Left kidney (tissue), 2 donors: ENCODE data around the gene ODF4. TPM values are rescaled to one million over a fixed set of nuclear protein-coding genes. Genes with fewer than 3 reads are reported as not detected.
"Not testable (repeated sequence)": the region's sequence is repeated elsewhere in the genome, so short reads cannot be mapped to it uniquely, and the experiment has no call there.

Experiments
- DNase-seq: peaks from one replicate; pipeline ENCODE4 v3.0.0-alpha.2; 2013
- polyA plus RNA-seq: library from polyadenylated mRNA; unstranded; fragments of 120-200 nt; gene quantifications from one replicate; pipeline ENCODE4 v1.2.1, GENCODE V29; 2013; ENCODE audit not compliant: insufficient read length

The ODF4 gene
- polyA plus RNA-seq, 1 donor, result not detected

DNA sequence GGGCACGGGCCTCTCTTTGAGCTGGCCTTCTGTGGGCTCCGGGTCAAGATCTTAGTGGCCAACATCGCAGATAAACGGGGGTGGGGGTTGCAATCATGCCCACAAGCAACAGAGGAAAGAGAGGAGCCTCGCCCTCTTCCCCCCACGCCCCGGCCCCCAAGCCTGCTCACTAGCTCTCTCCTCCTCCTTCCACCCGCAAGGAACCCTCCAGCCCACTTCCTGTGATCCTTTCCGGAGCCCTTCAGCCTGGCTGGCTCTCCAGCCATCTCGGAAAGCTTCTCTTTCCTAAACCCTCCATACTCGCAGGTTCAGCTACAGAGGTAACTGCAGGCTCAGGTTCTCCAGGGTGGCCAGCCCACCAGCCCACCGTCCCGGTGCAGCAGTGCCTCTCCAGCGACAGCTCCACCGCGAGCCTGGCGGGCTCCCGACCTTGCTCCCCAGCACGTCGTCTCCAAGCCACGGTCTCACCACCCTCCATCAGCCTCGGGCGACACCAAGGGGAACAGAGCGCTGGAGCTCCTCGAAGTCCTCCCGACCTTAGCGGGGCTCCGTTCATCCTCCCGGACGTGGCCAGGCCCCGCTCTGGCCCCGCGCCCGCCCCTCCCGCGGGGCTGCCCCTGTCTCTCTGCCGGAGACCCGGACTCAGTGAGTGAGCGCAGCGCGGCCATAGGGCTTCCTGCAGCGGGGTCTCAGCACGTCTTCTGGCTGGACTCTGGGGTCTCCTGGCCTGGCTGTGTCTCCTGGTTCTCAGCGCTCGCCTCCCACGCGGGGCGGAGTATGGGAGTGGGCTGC is 12.9 kb upstream of the ODF4 start:
- peak; percentile 48 for DNase-seq

DNA sequence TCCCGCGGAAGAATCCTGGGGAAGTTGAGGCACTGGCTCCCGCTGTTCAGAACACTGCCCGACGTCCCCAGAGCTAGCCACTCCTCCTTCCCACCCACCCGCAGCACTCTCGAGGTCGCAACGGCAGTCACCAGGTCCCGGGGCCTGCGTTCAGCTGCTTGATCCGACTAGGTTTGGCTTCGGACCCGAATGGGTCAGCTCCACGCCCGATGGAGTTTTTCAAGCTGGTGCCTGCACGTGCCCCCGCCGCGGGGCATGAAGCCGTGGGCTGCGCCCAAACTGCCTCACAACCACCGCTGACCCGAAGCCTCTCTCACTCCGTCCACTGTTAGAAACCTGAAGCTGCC is 12.4 kb upstream of the ODF4 start:
- no peak for DNase-seq

DNA sequence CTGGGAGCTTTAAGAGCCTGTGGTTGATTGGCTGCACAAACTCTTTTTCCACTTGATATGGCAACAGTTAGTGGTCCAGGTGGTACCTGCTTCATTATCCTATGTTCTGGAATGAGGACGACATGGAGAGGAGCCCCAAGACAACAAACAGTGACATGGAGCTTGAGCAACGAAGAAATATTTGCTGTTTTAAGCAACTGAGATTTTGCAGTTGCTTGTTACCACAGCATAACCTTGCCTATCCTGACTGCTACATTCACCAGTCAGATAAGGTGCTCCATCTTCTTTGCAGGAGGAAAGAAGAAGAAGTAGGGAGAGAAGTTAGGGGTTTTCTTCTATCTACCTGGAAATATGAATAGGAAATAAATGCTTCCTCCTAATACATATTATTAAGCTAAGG is 7.5 kb upstream of the ODF4 start:
- DNase-seq, result no peak

DNA sequence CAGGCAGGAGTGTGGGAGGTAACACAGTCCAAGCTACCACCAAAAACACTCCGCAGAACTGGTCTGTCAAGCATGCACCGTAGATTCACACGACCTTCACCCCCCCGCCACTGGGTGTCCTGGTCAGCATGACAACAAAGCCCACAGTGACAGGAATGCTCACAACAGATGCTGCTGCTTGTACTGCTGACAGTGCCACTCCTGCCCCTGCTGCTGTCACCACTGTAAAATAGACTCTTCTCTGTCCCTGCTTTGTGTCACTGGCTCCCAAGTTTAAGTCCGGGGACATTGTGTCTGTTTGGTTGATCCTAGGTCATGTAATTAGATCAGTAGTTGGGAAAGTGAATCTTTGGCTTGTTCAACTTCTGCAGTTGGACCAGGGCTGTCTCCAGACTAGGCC is 7.0 kb upstream of the ODF4 start:
- peak; percentile 50 for DNase-seq

DNA sequence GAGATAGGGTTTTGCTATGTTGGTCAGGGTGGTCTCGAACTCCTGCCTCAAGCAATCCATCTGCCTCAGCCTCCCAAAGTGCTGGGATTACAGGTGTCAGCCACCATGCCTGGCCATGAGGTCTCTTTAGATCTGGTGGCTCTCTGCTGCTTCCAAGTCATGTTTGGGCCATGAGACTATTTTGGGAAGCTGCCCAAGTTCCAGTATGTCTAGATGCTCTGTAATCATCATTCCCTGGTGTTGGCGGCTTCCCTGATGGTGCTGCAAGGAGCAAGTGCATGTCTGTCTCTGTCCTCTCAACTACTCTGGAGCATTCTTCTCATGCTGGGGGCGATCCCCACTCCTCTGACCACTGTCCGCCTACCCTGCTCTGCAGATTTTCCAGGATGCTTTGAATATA is 6.4 kb upstream of the ODF4 start:
- DNase-seq, result no peak

DNA sequence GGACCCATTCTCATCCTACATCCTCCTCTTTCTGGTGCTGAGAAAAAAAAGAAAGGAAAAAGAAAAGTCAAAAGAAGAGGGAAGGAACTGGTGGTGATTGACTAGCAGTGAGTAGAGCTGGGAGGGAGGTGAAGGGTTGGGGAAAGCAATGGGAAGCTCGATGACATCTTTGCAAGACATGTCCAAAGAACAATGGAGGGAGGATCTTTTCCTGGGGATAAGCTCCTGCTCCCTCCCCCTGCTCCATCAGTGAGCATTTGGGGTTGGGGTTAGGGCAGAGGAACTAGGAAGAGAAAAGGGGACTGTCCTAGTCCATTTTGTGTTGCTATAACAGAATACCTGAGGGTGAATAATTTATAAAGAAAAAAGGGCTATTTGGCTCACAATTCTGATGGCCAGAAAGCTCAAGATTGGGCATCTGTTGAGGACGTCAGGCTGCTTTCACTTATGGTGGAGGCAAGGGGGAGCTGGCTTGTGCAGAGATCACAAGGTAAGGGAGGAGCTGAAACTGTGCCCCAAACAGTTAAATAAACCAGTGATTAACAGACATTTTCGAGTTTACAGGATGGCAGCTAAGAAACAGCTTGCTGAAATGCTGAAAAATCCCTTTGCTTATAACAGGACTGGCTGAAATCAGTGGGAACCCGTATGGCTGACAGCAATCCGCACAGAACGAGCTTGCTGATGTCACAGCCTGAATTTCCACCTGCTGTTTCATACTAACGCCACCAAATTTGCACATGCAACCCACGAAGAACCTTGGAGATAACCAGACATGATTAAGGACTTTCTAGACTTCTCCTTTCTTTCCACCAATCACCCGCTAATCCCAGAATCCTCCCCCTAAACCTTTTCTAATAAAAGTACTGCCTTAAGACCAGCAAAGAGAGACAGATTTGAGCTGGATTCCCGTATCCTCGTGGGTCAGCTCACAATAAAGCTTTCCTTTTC is 1.6 kb upstream of the ODF4 start:
- DNase-seq, result no peak

DNA sequence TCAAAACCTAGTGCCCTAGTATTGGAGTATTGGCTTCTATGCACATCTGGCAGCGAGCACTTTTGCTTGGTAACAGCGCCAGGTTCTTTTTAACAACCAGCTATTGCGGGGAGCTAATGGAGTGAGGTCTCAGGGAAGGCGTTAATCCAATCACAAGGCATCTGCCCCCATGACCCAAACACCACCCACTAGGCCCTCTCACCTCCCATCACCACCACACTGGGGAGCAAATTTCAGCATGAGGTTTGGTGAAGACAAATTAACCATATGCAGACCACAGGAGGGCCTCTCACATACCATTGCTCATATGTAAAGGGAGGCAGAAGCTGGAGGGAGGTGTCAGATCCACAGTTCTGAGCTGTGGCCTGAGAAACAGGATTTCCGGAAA is 893 bp upstream of the ODF4 start:
- no peak for DNase-seq

DNA sequence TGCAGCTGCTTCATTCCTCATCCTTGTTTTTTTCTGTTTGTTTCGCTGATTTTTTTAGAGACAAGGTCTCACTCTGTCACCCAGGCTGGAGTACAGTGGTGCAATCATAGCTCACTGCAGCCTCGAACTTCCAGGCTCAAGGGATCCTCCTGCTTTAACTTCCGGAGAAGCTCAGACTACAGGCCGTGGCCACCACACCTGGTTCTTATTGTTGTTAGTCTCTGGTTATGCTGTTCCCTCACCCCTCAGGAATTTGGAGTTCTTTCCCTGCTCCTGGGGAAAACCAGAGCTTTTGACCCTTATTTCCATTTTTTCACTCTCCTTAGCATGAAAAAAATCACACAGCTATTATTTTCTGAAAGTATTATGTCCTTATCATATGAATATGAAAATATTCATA is 1.8 kb downstream of the ODF4 start:
- DNase-seq, result no peak

DNA sequence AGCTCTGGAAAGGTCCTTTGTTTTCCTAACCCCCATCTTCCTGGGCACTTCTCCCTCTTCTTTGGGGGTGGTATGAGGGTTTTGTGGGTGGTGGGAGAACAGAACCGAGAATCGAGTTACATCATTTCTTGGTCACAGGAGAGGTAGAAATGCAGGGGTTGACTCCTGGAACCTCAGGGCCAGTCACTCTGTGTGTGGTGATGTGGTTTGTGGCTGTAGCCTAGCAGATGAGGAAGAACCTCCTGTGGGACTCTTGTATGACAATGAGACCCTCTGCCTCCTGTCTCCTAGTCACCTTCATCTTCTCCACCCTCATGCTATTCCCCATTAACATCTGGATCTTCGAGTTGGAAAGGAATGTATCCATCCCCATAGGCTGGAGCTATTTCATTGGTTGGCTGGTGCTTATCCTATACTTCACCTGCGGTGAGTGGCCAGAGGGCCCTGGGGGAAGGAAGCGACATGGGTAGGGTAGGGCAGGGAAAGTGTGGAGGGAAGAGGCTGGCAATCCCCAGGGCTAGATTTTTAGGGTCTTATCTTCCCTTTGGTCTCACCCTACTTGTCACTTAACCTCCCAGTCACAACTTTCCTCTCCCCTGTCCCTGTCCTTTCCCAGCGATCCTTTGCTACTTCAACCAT is 5.5 kb downstream of the ODF4 start:
- no peak for DNase-seq

DNA sequence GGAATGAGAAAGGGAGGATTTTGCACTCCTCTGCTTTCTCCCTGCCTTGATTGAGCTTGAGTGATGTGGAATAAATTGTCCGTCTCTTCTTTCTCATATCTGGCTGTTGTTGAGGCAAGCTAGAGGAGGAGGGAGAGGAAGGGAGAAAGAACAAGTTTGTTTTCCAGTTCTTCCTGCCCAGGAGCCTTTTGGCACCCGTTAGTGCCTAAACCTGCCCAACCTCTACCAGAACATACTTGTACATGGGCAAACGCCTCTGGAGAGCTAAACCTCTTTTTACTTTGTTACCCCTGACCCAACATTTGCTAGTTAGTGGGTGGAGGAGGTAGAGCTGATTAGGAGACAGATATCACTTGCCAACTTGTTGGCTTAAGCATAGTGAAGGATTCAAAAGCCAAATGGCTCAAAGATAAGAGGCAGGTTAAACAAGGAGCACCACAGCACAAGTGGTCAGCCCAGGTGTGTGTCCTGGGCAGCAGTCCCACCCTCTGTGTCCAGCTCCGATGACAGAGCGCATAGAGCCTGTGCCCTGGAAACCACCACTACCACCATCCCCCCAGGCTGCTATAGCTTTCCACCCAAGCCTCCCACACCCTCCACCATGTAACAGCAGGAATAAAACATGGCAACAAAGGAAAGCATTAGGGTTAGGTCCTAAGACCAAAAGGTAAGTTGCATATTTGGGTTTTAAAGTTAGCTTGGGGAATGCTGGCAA is 6.5 kb downstream of the ODF4 start:
- DNase-seq, result no peak

DNA sequence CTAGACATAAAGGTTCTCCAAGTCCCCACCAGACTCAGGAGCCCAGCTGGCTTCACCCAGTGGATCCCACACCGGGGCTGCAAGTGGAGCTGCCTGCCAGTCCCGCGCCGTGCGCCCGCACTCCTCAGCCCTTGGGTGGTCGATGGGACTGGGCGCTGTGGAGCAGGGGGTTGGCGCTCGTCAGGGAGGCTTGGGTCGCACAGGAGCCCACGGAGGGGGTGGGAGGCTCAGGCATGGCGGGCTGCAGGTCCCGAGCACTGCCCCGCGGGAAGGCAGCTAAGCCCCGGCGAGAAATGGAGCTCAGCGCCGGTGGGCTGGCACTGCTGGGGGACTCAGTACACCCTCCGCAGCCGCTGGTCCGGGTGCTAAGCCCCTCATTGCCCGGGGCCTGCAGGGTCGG is 7.4 kb downstream of the ODF4 start:
- not testable (repeated sequence) for DNase-seq

DNA sequence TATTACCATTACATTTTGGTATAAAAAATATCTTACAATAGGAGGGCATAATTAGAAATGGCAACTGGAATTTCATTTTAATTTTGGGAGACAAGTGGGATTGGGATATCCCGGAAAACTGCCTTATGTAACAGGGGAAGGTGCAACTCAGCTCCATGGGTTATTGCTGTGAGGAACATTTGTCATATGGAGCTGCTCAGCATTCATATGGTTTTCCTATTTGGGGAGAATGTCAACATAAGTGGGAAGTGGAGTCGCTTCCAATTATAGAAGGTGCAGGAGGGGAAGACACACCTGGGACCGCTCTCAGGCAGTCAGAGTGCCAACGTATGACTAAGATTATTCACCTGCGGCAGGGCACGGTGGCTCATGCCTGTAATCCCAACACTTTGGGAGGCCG is 10.7 kb downstream of the ODF4 start:
- DNase-seq, result no peak

DNA sequence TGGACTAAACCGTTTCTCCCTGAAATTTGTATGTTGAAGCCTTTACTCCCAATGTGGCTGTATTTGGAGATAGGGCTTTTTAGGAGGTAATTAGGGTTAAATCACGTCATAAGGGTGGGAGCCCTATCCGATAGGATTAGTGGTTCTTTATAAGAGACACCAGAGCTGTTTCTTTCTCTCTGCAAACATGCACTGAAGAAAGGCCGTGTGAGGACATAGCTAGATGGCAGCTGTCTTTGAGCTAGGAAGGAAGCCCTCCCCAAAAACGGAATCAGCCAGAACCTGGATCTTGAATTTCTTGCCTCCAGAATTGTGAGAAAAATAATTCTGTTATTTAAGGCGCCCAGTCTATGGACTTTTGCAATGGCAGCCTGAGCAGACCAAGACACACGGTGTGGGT is 14.1 kb downstream of the ODF4 start:
- DNase-seq, result no peak

DNA sequence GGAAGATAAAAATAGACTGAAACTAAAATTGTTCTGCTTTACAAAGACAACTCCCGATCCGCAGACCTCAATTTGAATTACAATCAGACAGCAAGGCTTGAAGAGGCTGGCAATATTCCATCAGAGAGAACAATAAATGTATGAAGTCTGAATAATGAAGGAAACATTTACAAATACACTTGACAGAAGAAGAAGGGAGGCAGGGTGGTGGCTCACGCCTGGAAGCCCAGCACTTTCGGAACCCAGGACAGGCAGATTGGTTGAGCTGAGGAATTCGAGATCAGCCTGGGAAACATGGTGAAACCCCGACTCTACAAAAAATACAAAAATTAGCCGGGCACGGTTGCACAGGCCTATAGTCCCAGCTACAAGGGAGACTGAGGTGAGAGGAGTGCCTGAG is 14.6 kb downstream of the ODF4 start:
- no peak for DNase-seq

DNA sequence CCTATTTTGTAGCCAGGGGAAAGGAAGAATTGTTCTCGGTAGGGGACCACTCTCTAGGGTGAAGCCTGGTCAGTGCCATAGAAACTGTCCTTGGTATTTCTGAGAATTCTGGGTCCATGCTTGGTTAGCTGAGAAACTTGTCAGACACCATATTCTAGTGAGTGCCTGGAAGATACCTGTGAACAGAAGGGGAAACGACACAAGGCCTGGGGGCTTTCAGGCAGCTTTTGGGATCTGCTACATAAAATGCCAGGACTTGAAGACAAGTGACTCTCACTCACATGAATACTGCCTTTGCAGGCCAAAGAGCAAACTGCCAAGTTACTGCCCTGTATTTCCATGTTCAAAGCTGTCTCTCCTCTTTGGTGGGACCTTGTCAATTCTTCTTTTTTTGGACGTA is 18.3 kb downstream of the ODF4 start:
- no peak for DNase-seq

DNA sequence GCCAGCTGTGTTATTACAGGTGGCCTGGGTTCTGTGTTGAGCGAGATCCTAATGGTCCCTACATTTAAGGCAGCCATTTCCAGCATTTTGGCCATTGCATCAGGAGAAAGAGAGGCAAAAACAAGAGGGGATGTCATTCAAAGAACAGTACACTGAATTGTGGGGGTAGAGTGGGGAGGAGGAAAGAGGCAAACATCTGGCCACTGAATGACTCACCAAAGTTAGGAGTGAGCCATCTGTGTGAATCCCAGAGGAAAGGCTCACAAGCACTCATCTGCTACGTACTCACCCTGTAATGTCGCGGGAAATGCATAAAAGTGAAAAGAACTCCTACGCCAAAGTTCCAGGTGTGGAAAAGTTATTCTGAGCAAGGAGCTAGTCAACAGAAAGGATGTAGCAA is 20.1 kb downstream of the ODF4 start:
- no peak for DNase-seq

DNA sequence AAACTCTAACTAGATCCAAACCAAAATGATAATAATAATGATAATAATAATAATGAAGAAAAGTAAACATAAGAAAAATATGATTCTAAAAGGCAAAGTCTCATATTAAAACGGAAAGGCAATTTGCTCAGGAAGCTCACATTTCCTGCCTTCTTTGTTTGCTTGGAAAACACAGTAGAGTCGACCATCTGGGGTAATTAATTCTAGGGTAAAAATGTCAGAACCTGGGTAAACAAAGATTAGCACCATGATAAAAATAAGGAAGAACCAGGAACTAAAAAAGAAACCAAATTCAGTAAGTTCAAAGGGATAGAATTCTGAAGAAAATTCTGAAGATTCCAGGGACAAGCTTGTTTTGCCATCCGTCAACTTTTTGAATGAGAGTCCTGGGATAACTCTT is 20.6 kb downstream of the ODF4 start:
- DNase-seq, result no peak

DNA sequence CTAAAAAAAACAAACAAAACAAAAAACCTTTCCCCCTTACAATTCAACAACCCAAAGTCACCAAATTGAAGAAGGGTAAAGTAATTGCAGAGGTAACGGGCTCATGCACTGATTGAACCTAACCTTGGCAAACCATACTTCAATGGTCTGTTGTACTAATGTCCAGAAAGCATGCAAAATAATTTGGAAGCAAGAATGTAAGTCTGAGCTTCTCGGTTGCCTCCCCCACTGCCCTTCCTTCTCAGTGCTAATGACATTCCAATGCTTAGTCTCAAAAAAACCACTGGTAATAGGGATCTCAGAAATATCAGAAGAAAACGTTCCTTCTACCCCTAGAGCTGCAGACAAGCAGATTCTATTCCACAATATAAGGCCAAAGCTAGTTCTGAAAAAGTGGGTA is 21.1 kb downstream of the ODF4 start:
- no peak for DNase-seq

DNA sequence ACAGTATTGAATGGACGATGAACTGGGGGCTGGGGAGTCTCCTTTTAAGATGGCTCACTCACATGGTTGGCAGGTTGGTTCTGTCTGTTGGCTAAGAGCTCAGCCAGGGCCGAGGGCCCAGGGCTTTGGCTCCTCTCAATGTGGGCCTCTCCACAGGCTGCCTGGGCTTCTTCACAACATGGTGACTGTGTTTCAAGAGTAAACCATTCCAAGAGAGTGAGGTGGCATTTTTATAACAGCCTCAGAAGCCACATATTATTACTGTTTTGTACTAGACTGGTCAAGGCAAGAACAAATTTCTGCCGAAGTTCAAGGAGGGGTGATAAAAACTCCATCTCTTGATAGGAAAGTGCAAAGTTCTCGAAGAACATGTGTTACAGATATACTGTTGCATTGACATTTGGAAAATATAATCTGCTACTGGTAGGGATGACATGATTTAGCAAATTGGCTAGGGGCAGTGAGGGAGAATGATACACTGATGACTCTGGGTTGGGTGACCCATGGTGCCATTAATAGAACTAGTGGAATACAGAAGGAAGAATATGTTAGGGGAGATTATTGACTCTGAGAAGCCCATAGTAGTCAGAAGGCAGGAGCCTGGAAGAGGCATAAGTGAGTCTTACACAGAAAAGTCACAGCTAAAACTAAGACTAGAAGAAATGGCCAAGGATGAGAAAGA is 23.2 kb downstream of the ODF4 start:
- DNase-seq, result no peak

DNA sequence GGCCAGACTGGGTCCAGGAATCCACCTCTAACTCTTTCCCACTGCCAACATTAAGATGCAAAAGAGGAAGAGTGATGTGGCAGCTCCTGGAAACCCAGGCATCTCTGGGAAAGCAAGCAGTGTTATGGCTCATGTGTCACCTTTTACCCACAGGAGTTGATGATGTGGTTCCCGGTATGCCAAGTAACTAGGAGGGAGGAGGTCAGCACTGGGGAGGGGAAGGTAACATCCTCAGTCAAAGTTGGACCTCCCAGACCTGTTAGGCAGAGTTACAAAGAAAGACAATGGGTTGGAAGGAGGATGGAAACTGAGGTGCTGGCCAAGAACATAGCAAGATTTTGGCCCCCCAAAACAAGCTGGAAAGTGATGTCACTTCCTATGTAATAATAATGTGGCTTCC is 25.5 kb downstream of the ODF4 start:
- no peak for DNase-seq

DNA sequence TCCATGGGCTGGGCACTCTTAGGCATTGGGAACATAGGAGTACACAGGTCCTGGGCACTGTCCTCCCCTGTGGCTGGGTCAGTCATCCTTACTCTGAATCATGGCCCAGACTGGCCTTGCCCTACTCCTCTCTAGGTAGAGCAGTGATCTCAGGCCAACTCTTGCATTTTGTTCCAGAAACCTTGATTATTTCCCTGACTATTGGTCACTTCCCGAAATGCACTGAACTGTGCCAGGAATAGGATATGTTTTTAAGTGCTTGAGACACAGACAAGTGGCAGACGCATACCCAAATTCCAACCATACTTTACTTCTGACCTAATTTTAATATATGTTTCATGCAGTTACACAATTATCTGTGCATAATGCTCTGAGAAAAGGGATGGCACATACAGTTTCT is 26.6 kb downstream of the ODF4 start:
- DNase-seq, result no peak

DNA sequence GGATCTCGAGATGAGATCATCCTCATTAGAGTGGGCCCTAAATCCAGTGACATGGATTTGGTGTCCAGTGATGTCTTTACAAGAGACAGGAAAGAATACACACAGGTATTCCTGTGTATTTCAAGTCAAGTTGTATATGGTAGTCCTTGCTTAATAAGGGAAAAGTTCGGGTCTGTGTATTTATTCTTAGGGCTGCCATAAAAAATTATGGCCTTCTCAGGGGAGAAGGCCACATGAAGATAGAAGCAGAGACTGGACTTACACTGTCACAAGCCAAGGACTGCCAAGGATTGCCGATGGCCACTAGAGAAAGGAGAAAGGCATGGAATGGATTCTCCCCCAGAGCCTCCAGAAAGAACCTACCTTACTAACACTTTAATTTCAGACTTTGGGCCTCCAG is 28.6 kb downstream of the ODF4 start:
- no peak for DNase-seq
